H9 (cell line): ENCODE data around the gene VASN. TPM values are rescaled to one million over a fixed set of nuclear protein-coding genes. Genes with fewer than 3 reads are reported as not detected.

ENCODE experiments used
- DNase-seq: peaks from one replicate; pipeline ENCODE4 v3.0.0-alpha.2; 2017
- H2AFZ ChIP-seq: one replicate; pipeline ENCODE4 v1.6.1; 2013; ENCODE audit warnings: mild to moderate bottlenecking, low read length, control low read depth, moderate library complexity
- H2AK5ac ChIP-seq: 2 replicates; pipeline ENCODE4 v1.6.1; 2013; ENCODE audit warnings: low read length, control low read depth, mixed read lengths; ENCODE audit not compliant: insufficient read length
- H2BK120ac ChIP-seq: one replicate; pipeline ENCODE4 v1.6.1; 2013; ENCODE audit warnings: low read depth, mild to moderate bottlenecking, low read length, control low read depth, inconsistent platforms; ENCODE audit not compliant: poor library complexity, severe bottlenecking
- H2BK12ac ChIP-seq: 2 replicates; pipeline ENCODE4 v1.6.1; 2013; ENCODE audit warnings: low read length, control low read depth, mixed read lengths, low read depth; ENCODE audit not compliant: insufficient read length
- H2BK15ac ChIP-seq: 2 replicates; pipeline ENCODE4 v1.6.1; 2013; ENCODE audit warnings: low read depth, low read length, control low read depth
- H2BK20ac ChIP-seq: one replicate; pipeline ENCODE4 v1.6.1; 2013; ENCODE audit warnings: low read depth, mild to moderate bottlenecking, low read length, control low read depth, inconsistent platforms; ENCODE audit not compliant: poor library complexity, severe bottlenecking
- H2BK5ac ChIP-seq: 2 replicates; pipeline ENCODE4 v1.6.1; 2013; ENCODE audit warnings: low read length, control low read depth, mixed read lengths; ENCODE audit not compliant: insufficient read length
- H3K14ac ChIP-seq: 2 replicates; pipeline ENCODE4 v1.6.1; 2013; ENCODE audit warnings: low read length, control low read depth; ENCODE audit not compliant: insufficient read depth
- H3K18ac ChIP-seq: 2 replicates; pipeline ENCODE4 v1.6.1; 2013; ENCODE audit warnings: low read depth, mild to moderate bottlenecking, mixed read lengths, low read length, control low read depth; ENCODE audit not compliant: insufficient read length
- H3K23ac ChIP-seq: 2 replicates; pipeline ENCODE4 v1.6.1; 2013; ENCODE audit warnings: low read length, control low read depth, mixed read lengths, low read depth; ENCODE audit not compliant: insufficient read length
- H3K23me2 ChIP-seq: 2 replicates; pipeline ENCODE4 v1.6.1; 2013; ENCODE audit warnings: low read depth, mild to moderate bottlenecking, mixed read lengths, low read length, control low read depth; ENCODE audit not compliant: insufficient read length, poor library complexity, severe bottlenecking
- H3K27ac ChIP-seq: 2 replicates; pipeline ENCODE4 v1.5.1; 2013; ENCODE audit warnings: low read length, control low read depth, mixed read lengths, low read depth; ENCODE audit not compliant: insufficient read length
- H3K27me3 ChIP-seq: 2 replicates; pipeline ENCODE4 v1.6.1; 2013; ENCODE audit warnings: low read length, control low read depth, inconsistent platforms; ENCODE audit not compliant: insufficient read depth
- H3K4ac ChIP-seq: 2 replicates; pipeline ENCODE4 v1.6.1; 2013; ENCODE audit warnings: low read depth, mild to moderate bottlenecking, control low read depth, inconsistent platforms, low read length, moderate library complexity
- H3K4me1 ChIP-seq: 2 replicates; pipeline ENCODE4 v1.6.1; 2013; ENCODE audit warnings: low read length, control low read depth, inconsistent platforms; ENCODE audit not compliant: insufficient read depth
- H3K4me2 ChIP-seq: 2 replicates; pipeline ENCODE4 v1.6.1; 2013; ENCODE audit warnings: low read length, control low read depth, mixed read lengths; ENCODE audit not compliant: insufficient read length, insufficient read depth
- H3K56ac ChIP-seq: 2 replicates; pipeline ENCODE4 v1.6.1; 2013; ENCODE audit warnings: low read depth, mild to moderate bottlenecking, mixed read lengths, low read length, control low read depth; ENCODE audit not compliant: insufficient read length
- H3K79me1 ChIP-seq: 2 replicates; pipeline ENCODE4 v1.6.1; 2013; ENCODE audit warnings: low read depth, mild to moderate bottlenecking, moderate library complexity, low read length, control low read depth, inconsistent platforms; ENCODE audit not compliant: insufficient read depth, poor library complexity, severe bottlenecking
- H3K79me2 ChIP-seq: 2 replicates; pipeline ENCODE4 v1.6.1; 2013; ENCODE audit warnings: low read length, control low read depth, inconsistent platforms; ENCODE audit not compliant: insufficient read depth
- H3K9ac ChIP-seq: 2 replicates; pipeline ENCODE4 v1.6.1; 2013; ENCODE audit warnings: low read length, control low read depth, mixed read lengths; ENCODE audit not compliant: insufficient read length; ENCODE audit errors: extremely low read depth
- H3K9me3 ChIP-seq: one replicate; pipeline ENCODE4 v1.6.1; 2013; ENCODE audit warnings: low read depth, low read length, inconsistent platforms; ENCODE audit not compliant: control insufficient read depth
- H3T11ph ChIP-seq: one replicate; pipeline ENCODE4 v1.6.1; 2013; ENCODE audit warnings: mild to moderate bottlenecking, low read length, control low read depth, inconsistent platforms
- H4K20me1 ChIP-seq: one replicate; pipeline ENCODE4 v1.6.1; 2013; ENCODE audit not compliant: control insufficient read depth, insufficient read length, insufficient read depth
- H4K5ac ChIP-seq: 2 replicates; pipeline ENCODE4 v1.6.1; 2013; ENCODE audit warnings: low read depth, mild to moderate bottlenecking, mixed read lengths, low read length, control low read depth; ENCODE audit not compliant: insufficient read length
- H4K8ac ChIP-seq: replicated peaks from 2 replicates; pipeline ENCODE4 v1.6.1; 2013; ENCODE audit warnings: low read length, control low read depth, mixed read lengths, low read depth; ENCODE audit not compliant: insufficient read length
- H4K91ac ChIP-seq: 2 replicates; pipeline ENCODE4 v1.6.1; 2013; ENCODE audit warnings: low read depth, mild to moderate bottlenecking, moderate library complexity, mixed read lengths, low read length, control low read depth; ENCODE audit not compliant: insufficient read length
- H3K27ac Mint-ChIP-seq, 3 experiments: 2 replicates in 2 of 3; 3 replicates in 1 of 3; pipeline ENCODE4 v1.8.0; 2020 to 2021; ENCODE audit warnings: mixed read lengths in 3 of 3, mild to moderate bottlenecking in 1 of 3, moderate library complexity in 1 of 3
- H3K27me3 Mint-ChIP-seq: 2 replicates; pipeline ENCODE4 v1.8.0; 2021; ENCODE audit warnings: low read depth, mild to moderate bottlenecking, moderate library complexity, mixed read lengths
- H3K36me3 Mint-ChIP-seq, 3 experiments: 2 replicates in 2 of 3; 3 replicates in 1 of 3; pipeline ENCODE4 v1.8.0; 2020 to 2021; ENCODE audit warnings: low read depth in 3 of 3, mixed read lengths in 3 of 3; ENCODE audit not compliant: insufficient read depth in 1 of 3
- H3K4me1 Mint-ChIP-seq, 2 experiments: 2 replicates each; pipeline ENCODE4 v1.8.0; 2020; ENCODE audit warnings: mixed read lengths in 2 of 2
- H3K4me3 Mint-ChIP-seq, 2 experiments: 2 replicates in 1 of 2; 3 replicates in 1 of 2; pipeline ENCODE4 v1.8.0; 2020 to 2021; ENCODE audit warnings: mild to moderate bottlenecking in 2 of 2, mixed read lengths in 2 of 2, moderate library complexity in 1 of 2
- H3K9me3 Mint-ChIP-seq, 2 experiments: 2 replicates in 1 of 2; 3 replicates in 1 of 2; pipeline ENCODE4 v1.8.0; 2020; ENCODE audit warnings: mild to moderate bottlenecking in 2 of 2, mixed read lengths in 2 of 2, moderate library complexity in 1 of 2
- WGBS: extraction: QIAGEN DNeasy Blood & Tissue Kit; methylation state at CpG from one replicate; pipeline ENCODE4 v1.1.7; 2013; ENCODE audit warnings: missing lambda C conversion rate, low lambda C conversion rate, mixed read lengths; ENCODE audit not compliant: insufficient read length; ENCODE audit errors: extremely low coverage; 5-methylcytosine and 5-hydroxymethylcytosine counted together
- total RNA-seq: library from RNA; stranded (reverse); gene quantifications from 2 replicates; pipeline ENCODE4 v1.2.1, GENCODE V29; 2021
- TF ChIP-seq, protein P1 (sequence below): fragments of 200-600 bp; sonication (generic); conservative IDR thresholded peaks from 3 replicates; pipeline ENCODE4 v1.8.0; 2021; ENCODE audit warnings: antibody characterized with exemption, mild to moderate bottlenecking

The VASN gene
- total RNA-seq, 1 experiment from 2014 or later: 11.0 TPM

DNA sequence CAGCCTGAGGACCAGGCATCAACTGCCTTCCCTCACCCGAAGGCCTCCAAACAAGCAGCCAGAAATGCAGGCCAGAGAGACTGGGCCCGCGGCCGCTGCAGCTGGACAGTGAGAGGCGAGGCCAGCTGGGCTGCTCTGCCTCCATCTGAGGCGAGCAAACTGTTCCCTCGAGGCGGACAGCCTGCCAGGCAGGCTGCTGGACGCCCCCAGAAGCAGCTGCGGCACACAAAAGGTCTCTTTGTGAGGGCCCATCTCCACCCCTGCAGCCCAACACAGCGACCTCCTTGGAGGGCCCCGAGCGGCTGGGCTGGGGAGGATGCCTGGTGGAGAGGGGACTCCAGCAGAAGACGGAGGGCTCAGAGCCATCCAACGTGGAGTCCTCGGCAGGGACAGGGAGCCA lies 40.0 kb downstream of the VASN start:
- H3K27ac ChIP-seq: no peak overlapping the region
- H3K4me3 Mint-ChIP-seq: 0 out of 5 replicates have a peak overlapping the region, but pooled peaks of 1 of the 2 experiments have one; percentile 34

More for the DNA sequence above, 40.0 kb downstream of the VASN start:
- H2AFZ ChIP-seq: no peak overlapping the region
- H2BK5ac ChIP-seq: no peak overlapping the region
- Mint-ChIP-seq H3K27ac (no peak overlapping the region; a peak in 1 of 7 replicates), H3K9me3 (0 out of 5 replicates have a peak, but pooled peaks cover 0 to 1% of the 10 kb centered on the region in 2 experiments), H3K36me3 (peaks cover 0 to 6% (median 4%) of the 10 kb centered on the region in 3 experiments; a peak in 3 of 7 replicates), H3K27me3 (no peaks in the 10 kb centered on the region; the same call in 1 of the 2 replicates), H3K4me1 (peaks cover 8% of the 10 kb centered on the region in 2 experiments)
- no peaks in the 10 kb centered on the region for H3K27me3 ChIP-seq
- no peak overlapping the region for H2BK20ac ChIP-seq
- WGBS: no CpG with 5 or more reads among the region's 16 CpGs
- no peak overlapping the region for H3K14ac ChIP-seq
- H3K56ac ChIP-seq: no peak overlapping the region
- no peak for DNase-seq
- no peak overlapping the region for H2BK15ac ChIP-seq
- no peak overlapping the region for H4K5ac ChIP-seq
- H3K23ac ChIP-seq: no peak overlapping the region
- no peak overlapping the region for H3K9ac ChIP-seq
- no peak overlapping the region for H3T11ph ChIP-seq
- no peak overlapping the region for H4K91ac ChIP-seq
- H3K79me2 ChIP-seq: no peaks in the 10 kb centered on the region
- H3K4me2 ChIP-seq: no peak overlapping the region
- no peak overlapping the region for H2BK12ac ChIP-seq
- no peaks in the 10 kb centered on the region; the same call in 1 of the 2 replicates for H3K4me1 ChIP-seq
- TF ChIP-seq, protein P1, sequence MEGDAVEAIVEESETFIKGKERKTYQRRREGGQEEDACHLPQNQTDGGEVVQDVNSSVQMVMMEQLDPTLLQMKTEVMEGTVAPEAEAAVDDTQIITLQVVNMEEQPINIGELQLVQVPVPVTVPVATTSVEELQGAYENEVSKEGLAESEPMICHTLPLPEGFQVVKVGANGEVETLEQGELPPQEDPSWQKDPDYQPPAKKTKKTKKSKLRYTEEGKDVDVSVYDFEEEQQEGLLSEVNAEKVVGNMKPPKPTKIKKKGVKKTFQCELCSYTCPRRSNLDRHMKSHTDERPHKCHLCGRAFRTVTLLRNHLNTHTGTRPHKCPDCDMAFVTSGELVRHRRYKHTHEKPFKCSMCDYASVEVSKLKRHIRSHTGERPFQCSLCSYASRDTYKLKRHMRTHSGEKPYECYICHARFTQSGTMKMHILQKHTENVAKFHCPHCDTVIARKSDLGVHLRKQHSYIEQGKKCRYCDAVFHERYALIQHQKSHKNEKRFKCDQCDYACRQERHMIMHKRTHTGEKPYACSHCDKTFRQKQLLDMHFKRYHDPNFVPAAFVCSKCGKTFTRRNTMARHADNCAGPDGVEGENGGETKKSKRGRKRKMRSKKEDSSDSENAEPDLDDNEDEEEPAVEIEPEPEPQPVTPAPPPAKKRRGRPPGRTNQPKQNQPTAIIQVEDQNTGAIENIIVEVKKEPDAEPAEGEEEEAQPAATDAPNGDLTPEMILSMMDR: no peak
- no peaks in the 10 kb centered on the region for H4K20me1 ChIP-seq
- H3K9me3 ChIP-seq: no peaks in the 10 kb centered on the region
- no peak overlapping the region for H3K4ac ChIP-seq
- no peaks in the 10 kb centered on the region for H3K79me1 ChIP-seq
- no peak overlapping the region for H4K8ac ChIP-seq
- H3K23me2 ChIP-seq: no peaks in the 10 kb centered on the region
- H3K18ac ChIP-seq: no peak overlapping the region
- H2BK120ac ChIP-seq: no peak overlapping the region
- H2AK5ac ChIP-seq: no peak overlapping the region
